CD14-positive monocyte (primary cell): ENCODE results near the gene EXOSC5. TPM values are rescaled to one million over a fixed set of nuclear protein-coding genes. Genes with fewer than 3 reads are reported as not detected.

Experiments used
- DNase-seq, 3 donors: peaks; one replicate each; pipeline ENCODE4 v3.0.0-alpha.2; 2011 to 2022
- H2AFZ ChIP-seq: 2 replicates; pipeline ENCODE4 v1.6.0; 2012; ENCODE audit warnings: mild to moderate bottlenecking, low read depth, low read length, inconsistent platforms; ENCODE audit not compliant: insufficient read depth, poor library complexity, severe bottlenecking
- H3K27ac ChIP-seq, 2 donors: 1 replicate in 1 of 2; 2 replicates in 1 of 2; pipeline ENCODE4 v1.5.1; 2012 to 2013; ENCODE audit warnings: low read length in 2 of 2, control low read depth in 1 of 2, inconsistent platforms in 1 of 2, low read depth in 1 of 2, mild to moderate bottlenecking in 1 of 2
- H3K27me3 ChIP-seq, 2 donors: one replicate each; pipeline versions ENCODE4 v1.6.0 to v1.6.1; 2011 to 2013; ENCODE audit warnings: low read length in 2 of 2; ENCODE audit not compliant: control insufficient read depth in 2 of 2, insufficient read depth in 2 of 2
- H3K36me3 ChIP-seq, 2 donors: replicated peaks in 1 of 2; 1 replicate in 1 of 2; 2 replicates in 1 of 2; pipeline versions ENCODE4 v1.5.1 to v1.6.1; 2012 to 2013; ENCODE audit warnings: low read length in 2 of 2, control low read depth in 1 of 2, inconsistent platforms in 1 of 2, mild to moderate bottlenecking in 1 of 2; ENCODE audit not compliant: insufficient read depth in 2 of 2, control insufficient read depth in 1 of 2
- H3K4me1 ChIP-seq, 2 donors: 1 replicate in 1 of 2; 2 replicates in 1 of 2; pipeline versions ENCODE4 v1.5.1 to v1.6.1; 2012 to 2013; ENCODE audit warnings: low read length in 2 of 2, control low read depth in 1 of 2, inconsistent platforms in 1 of 2, mild to moderate bottlenecking in 1 of 2, moderate library complexity in 1 of 2; ENCODE audit not compliant: insufficient read depth in 2 of 2, control insufficient read depth in 1 of 2
- H3K4me2 ChIP-seq: replicated peaks from 2 replicates; pipeline ENCODE3; 2012; ENCODE audit warnings: low read length, moderate library complexity, mild to moderate bottlenecking; ENCODE audit not compliant: poor library complexity, severe bottlenecking; ENCODE audit errors: extremely low read depth
- H3K4me3 ChIP-seq, 3 experiments: fragments of 200-600 bp in 1 of 3; sonication (generic) in 1 of 3; replicated peaks in 1 of 3; 1 replicate in 2 of 3; 2 replicates in 1 of 3; pipeline ENCODE4 v1.5.1; 2011 to 2013; ENCODE audit warnings: low read length in 3 of 3, mild to moderate bottlenecking in 3 of 3, control low read depth in 2 of 3, low read depth in 2 of 3, inconsistent platforms in 1 of 3, moderate library complexity in 1 of 3
- H3K79me2 ChIP-seq: 2 replicates; pipeline ENCODE4 v1.6.0; 2012; ENCODE audit warnings: mild to moderate bottlenecking, control low read depth, inconsistent platforms, low read length, moderate library complexity; ENCODE audit not compliant: insufficient read depth
- H3K9ac ChIP-seq: 2 replicates; pipeline ENCODE4 v1.6.0; 2017; ENCODE audit warnings: low read length, mild to moderate bottlenecking; ENCODE audit not compliant: insufficient read depth, poor library complexity, severe bottlenecking
- H3K9me3 ChIP-seq, 2 donors: replicated peaks in 1 of 2; 1 replicate in 1 of 2; 2 replicates in 1 of 2; pipeline versions ENCODE4 v1.5.1 to v1.6.1; 2012 to 2013; ENCODE audit warnings: low read length in 2 of 2, control low read depth in 1 of 2; ENCODE audit not compliant: control insufficient read depth in 1 of 2, insufficient read depth in 1 of 2
- H4K20me1 ChIP-seq: 2 replicates; pipeline ENCODE4 v1.6.0; 2012; ENCODE audit warnings: mild to moderate bottlenecking, low read length, control low read depth, moderate library complexity; ENCODE audit not compliant: insufficient read depth
- H3K27ac Mint-ChIP-seq, 7 donors: one replicate each; pipeline ENCODE4 v1.8.0; 2020; ENCODE audit warnings: mild to moderate bottlenecking in 7 of 7, mixed read lengths in 7 of 7, moderate library complexity in 6 of 7, inconsistent platforms in 2 of 7
- H3K27me3 Mint-ChIP-seq, 3 donors: one replicate each; pipeline ENCODE4 v1.8.0; 2021 to 2022; ENCODE audit warnings: low read depth in 3 of 3, mild to moderate bottlenecking in 3 of 3, mixed read lengths in 3 of 3, moderate library complexity in 3 of 3, inconsistent platforms in 1 of 3
- H3K36me3 Mint-ChIP-seq, 2 donors: one replicate each; pipeline ENCODE4 v1.8.0; 2020; ENCODE audit warnings: mixed read lengths in 2 of 2, inconsistent platforms in 1 of 2, mild to moderate bottlenecking in 1 of 2
- H3K4me1 Mint-ChIP-seq: one replicate; pipeline ENCODE4 v1.8.0; 2020; ENCODE audit warnings: mild to moderate bottlenecking, mixed read lengths
- H3K4me3 Mint-ChIP-seq, 2 donors: one replicate each; pipeline ENCODE4 v1.8.0; 2020; ENCODE audit warnings: mild to moderate bottlenecking in 2 of 2, mixed read lengths in 2 of 2, moderate library complexity in 1 of 2
- H3K9me3 Mint-ChIP-seq, 7 donors: one replicate each; pipeline ENCODE4 v1.8.0; 2020 to 2022; ENCODE audit warnings: mixed read lengths in 7 of 7, mild to moderate bottlenecking in 6 of 7, moderate library complexity in 6 of 7, inconsistent platforms in 2 of 7
- CTCF ChIP-seq: fragments of 200-600 bp; IDR thresholded peaks from one replicate; pipeline ENCODE4 v1.8.0; 2022; ENCODE audit warnings: antibody characterized with exemption, mild to moderate bottlenecking
- WGBS: methylation state at CpG from one replicate; pipeline ENCODE4 v1.1.5; 2013; ENCODE audit warnings: missing lambda C conversion rate; ENCODE audit not compliant: insufficient coverage; 5-methylcytosine and 5-hydroxymethylcytosine counted together
- intact Hi-C, 2 donors: fragments of 100-400 bp; cut with micrococcal nuclease; formaldehyde crosslinking; loops; one replicate each; pipeline versions ENCODE4 v1.15.0 to v1.15.1; 2023
- polyA plus RNA-seq, 3 donors: library from polyadenylated mRNA; depleted of rRNA in 1 of 3; unstranded in 2 of 3; stranded (reverse) in 1 of 3; fragments of 300-500 nt in 2 of 3; fragments of >200 nt in 1 of 3; fragmentation: Illumina TruSeq in 2 of 3; gene quantifications; 1 replicate in 2 of 3; 2 replicates in 1 of 3; pipeline ENCODE4 v1.2.3, GENCODE V29; 2012 to 2021

The EXOSC5 gene
- polyA plus RNA-seq, 3 donors = 24.0 to 58.7 (median 40.5) TPM

DNA sequence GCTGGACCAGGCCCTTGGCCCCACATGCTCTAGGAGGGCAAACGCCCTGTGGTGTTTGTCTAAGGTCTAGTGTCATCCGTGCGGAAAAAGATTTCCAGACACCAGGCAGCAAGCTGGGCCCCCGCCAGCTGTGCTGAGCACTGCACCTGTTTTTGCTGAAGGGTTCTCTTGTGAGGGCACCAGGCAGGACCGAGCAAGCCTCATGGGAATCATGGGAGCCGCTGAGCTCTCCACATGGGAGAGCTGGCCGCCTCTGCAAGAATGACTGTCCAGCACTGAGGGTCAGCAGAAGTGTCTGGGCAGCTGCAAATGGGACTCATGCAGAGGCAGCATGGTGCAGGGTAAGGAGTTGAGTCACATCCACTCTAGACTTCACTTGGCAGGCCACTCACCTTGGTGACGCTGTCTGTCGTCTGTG, 18.0 kb upstream of the EXOSC5 start:
- Mint-ChIP-seq H3K4me1 (peaks cover 61% of the 10 kb centered on the region), H3K27me3 (peaks cover 0 to 2% (median 0%) of the 10 kb centered on the region in 3 donors), H3K36me3 (peaks cover 73 to 94% of the 10 kb centered on the region in 2 donors), H3K27ac (peak overlapping the region in 1 of 7 donors; percentile 55), H3K4me3 (no peak overlapping the region), H3K9me3 (peaks cover 0 to 6% (median 0%) of the 10 kb centered on the region in 7 donors)
- Histone ChIP-seq H3K27ac (no peak overlapping the region), H3K9me3 (no peaks in the 10 kb centered on the region), H3K36me3 (peaks cover 64 to 81% of the 10 kb centered on the region in 2 donors), H2AFZ (no peak overlapping the region), H3K4me1 (peaks cover 39 to 70% of the 10 kb centered on the region in 2 donors), H3K79me2 (peaks cover 11% of the 10 kb centered on the region), H3K9ac (no peak overlapping the region), H3K4me3 (no peak overlapping the region), H3K4me2 (no peak overlapping the region), H4K20me1 (no peaks in the 10 kb centered on the region), H3K27me3 (no peaks in the 10 kb centered on the region)
- TF ChIP-seq CTCF = no peak
- DNase-seq = no peak
- intact Hi-C loops = no loop called here
- 97% methylated on average over 9 of the region's 9 CpGs for WGBS

DNA sequence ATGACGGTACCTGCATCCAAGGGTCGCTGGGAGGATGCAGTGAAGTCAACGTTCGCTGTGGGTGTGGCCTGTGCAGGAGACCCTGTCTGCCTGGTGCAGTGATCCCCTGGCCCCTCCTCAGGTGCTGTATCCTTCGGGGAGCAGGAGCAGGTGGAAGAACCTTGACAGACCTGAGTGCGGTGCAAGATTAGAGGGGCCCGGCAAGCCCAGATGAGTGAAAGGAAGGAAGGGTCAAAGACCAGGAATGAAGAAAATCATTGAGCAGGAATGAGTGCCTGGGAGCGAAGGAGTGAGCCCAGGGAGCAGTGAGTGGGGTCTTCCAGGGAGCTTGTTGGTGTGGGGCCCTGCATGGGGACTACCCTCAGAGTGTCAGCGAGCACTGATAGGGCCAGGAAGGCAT, 17.3 kb upstream of the EXOSC5 start:
- H3K27ac ChIP-seq = no peak overlapping the region
- TF ChIP-seq CTCF = no peak
- H3K36me3 ChIP-seq = peaks cover 64 to 81% of the 10 kb centered on the region in 2 donors
- no peak overlapping the region for H3K9ac ChIP-seq
- H3K4me1 ChIP-seq = peaks cover 37 to 70% of the 10 kb centered on the region in 2 donors
- Mint-ChIP-seq H3K4me3 (no peak overlapping the region), H3K4me1 (peaks cover 60% of the 10 kb centered on the region), H3K36me3 (peaks cover 76 to 93% of the 10 kb centered on the region in 2 donors), H3K9me3 (peaks cover 0 to 6% (median 0%) of the 10 kb centered on the region in 7 donors), H3K27me3 (peaks cover 0 to 2% (median 0%) of the 10 kb centered on the region in 3 donors), H3K27ac (peak overlapping the region in 3 of 7 donors; percentile 26 to 77 (median 76))
- intact Hi-C loops = no loop called here
- no peak overlapping the region for H2AFZ ChIP-seq
- H3K9me3 ChIP-seq = no peaks in the 10 kb centered on the region
- H4K20me1 ChIP-seq = no peaks in the 10 kb centered on the region
- no peak for DNase-seq
- H3K27me3 ChIP-seq = no peaks in the 10 kb centered on the region
- no peak overlapping the region for H3K4me2 ChIP-seq
- H3K79me2 ChIP-seq = peaks cover 14% of the 10 kb centered on the region
- H3K4me3 ChIP-seq = no peak overlapping the region
- WGBS = 92% methylated on average over 9 of the region's 9 CpGs
